Spleen (tissue), 11 donors: Measurements from ENCODE around the gene LPP. TPM values are rescaled to one million over a fixed set of nuclear protein-coding genes. Genes with fewer than 3 reads are reported as not detected.

ENCODE experiments used
- DNase-seq: peaks from one replicate; pipeline ENCODE4 v3.0.0-alpha.2; 2020
- H3K27ac ChIP-seq, 8 donors: fragments of 200-600 bp; sonication (generic) in 7 of 8; 1 replicate in 4 of 8; 2 replicates in 4 of 8; pipeline versions ENCODE4 v1.5.0 to v1.8.0; 2016 to 2021; ENCODE audit warnings: inconsistent platforms in 4 of 8, mild to moderate bottlenecking in 4 of 8, moderate library complexity in 1 of 8
- H3K27me3 ChIP-seq, 7 donors: fragments of 200-600 bp; sonication (generic) in 6 of 7; replicated peaks in 1 of 7; 1 replicate in 4 of 7; 2 replicates in 3 of 7; pipeline versions ENCODE4 v1.5.0 to v1.8.0; 2016 to 2021; ENCODE audit warnings: inconsistent platforms in 3 of 7, mild to moderate bottlenecking in 1 of 7
- H3K36me3 ChIP-seq, 6 donors: fragments of 200-600 bp; sonication (generic) in 5 of 6; 1 replicate in 4 of 6; 2 replicates in 2 of 6; pipeline versions ENCODE4 v1.5.0 to v1.8.0; 2016 to 2021; ENCODE audit warnings: inconsistent platforms in 2 of 6
- H3K4me1 ChIP-seq, 6 donors: fragments of 200-600 bp; sonication (generic) in 5 of 6; 1 replicate in 3 of 6; 2 replicates in 3 of 6; pipeline versions ENCODE4 v1.5.0 to v1.8.0; 2016 to 2021; ENCODE audit warnings: inconsistent platforms in 3 of 6
- H3K4me3 ChIP-seq, 8 donors: fragments of 200-600 bp; sonication (generic) in 7 of 8; 1 replicate in 4 of 8; 2 replicates in 4 of 8; pipeline versions ENCODE4 v1.5.0 to v1.8.0; 2016 to 2021; ENCODE audit warnings: inconsistent platforms in 4 of 8, mild to moderate bottlenecking in 4 of 8, moderate library complexity in 2 of 8
- H3K9me3 ChIP-seq, 8 donors: fragments of 200-600 bp; sonication (generic) in 7 of 8; 1 replicate in 4 of 8; 2 replicates in 4 of 8; pipeline versions ENCODE4 v1.5.0 to v1.8.0; 2016 to 2021; ENCODE audit warnings: inconsistent platforms in 4 of 8
- POLR2A ChIP-seq, 3 donors: fragments of 450-650 bp; IDR thresholded peaks; one replicate each; pipeline ENCODE4 v1.5.1; 2017; ENCODE audit warnings: antibody characterized with exemption in 3 of 3, mild to moderate bottlenecking in 1 of 3
- POLR2AphosphoS5 ChIP-seq, 3 donors: sonication (generic); formaldehyde crosslinking; IDR thresholded peaks; one replicate each; pipeline ENCODE4 v1.5.1; 2017; ENCODE audit warnings: antibody characterized with exemption in 3 of 3
- WGBS, 5 donors: extraction: QIAGEN DNeasy Blood & Tissue Kit in 3 of 5; methylation state at CpG; one replicate each; pipeline versions ENCODE4 v1.1.5 to v1.1.7; 2013 to 2018; 5-methylcytosine and 5-hydroxymethylcytosine counted together
- intact Hi-C: fragments of 100-400 bp; cut with DNase I; formaldehyde crosslinking; loops from one replicate; pipeline ENCODE4 v1.15.0; 2023; ENCODE audit warnings: low total_unique reads
- polyA plus RNA-seq, 3 donors: library from polyadenylated mRNA; stranded (reverse); fragments of 200-250 nt; gene quantifications; one replicate each; pipeline ENCODE4 v1.2.1, GENCODE V29; 2013
- total RNA-seq, 7 donors: library from RNA; depleted of rRNA in 3 of 7; stranded (reverse); fragments of >200 nt in 3 of 7; fragmentation: NEBNext Ultra II Directional in 4 of 7; extraction: Animal tissue kit (Norgen Biotek cat#: 25700) in 4 of 7; gene quantifications; one replicate each; pipeline versions ENCODE4 v1.1.0 to v1.2.1, GENCODE V29; 2016 to 2021
- TF ChIP-seq, protein P1 (sequence below), 11 experiments: fragments of 200-600 bp in 7 of 11; fragments of 450-650 bp in 4 of 11; sonication (generic) in 4 of 11; IDR thresholded peaks in 8 of 11; conservative IDR thresholded peaks in 3 of 11; 1 replicate in 7 of 11; 2 replicates in 4 of 11; pipeline versions ENCODE4 v1.4.0 to v1.8.0; 2016 to 2021; ENCODE audit warnings: antibody characterized with exemption in 11 of 11, inconsistent platforms in 4 of 11, mild to moderate bottlenecking in 1 of 11
- donor health status: healthy with polysubstance abuse.
- donor health status: DM: no; HTN: no; CAD: no; lungs with moderate emphysema.
- donor health status: DM: no; HTN: no; CAD: no.
- donor health status: Bipolar disorder and iron deficiency.
- donor health status: healthy.
- donor health status: DM: no; HTN: no; CAD: no.
- donor health status: DM: yes; HTN: yes; CAD: no.

Gene LPP
- total and polyA plus RNA-seq, 10 donors: 2.4 to 270 (median 156) TPM

GRCh38 chr3:188559072-188559429, 405.1 kb downstream of the LPP start:
- DNase-seq: no peak
- H3K9me3 ChIP-seq: no peaks in the 10 kb centered on the region
- H3K27ac ChIP-seq: no peak overlapping the region
- H3K27me3 ChIP-seq: no peaks in the 10 kb centered on the region
- H3K36me3 ChIP-seq: no peaks in the 10 kb centered on the region
- WGBS, 5 donors: 85 to 93% (median 87%) methylated on average over 2 of the region's 2 CpGs
- TF ChIP-seq POLR2A (IDR thresholded peaks at IDR 0.05): no peak
- TF ChIP-seq, protein P1, sequence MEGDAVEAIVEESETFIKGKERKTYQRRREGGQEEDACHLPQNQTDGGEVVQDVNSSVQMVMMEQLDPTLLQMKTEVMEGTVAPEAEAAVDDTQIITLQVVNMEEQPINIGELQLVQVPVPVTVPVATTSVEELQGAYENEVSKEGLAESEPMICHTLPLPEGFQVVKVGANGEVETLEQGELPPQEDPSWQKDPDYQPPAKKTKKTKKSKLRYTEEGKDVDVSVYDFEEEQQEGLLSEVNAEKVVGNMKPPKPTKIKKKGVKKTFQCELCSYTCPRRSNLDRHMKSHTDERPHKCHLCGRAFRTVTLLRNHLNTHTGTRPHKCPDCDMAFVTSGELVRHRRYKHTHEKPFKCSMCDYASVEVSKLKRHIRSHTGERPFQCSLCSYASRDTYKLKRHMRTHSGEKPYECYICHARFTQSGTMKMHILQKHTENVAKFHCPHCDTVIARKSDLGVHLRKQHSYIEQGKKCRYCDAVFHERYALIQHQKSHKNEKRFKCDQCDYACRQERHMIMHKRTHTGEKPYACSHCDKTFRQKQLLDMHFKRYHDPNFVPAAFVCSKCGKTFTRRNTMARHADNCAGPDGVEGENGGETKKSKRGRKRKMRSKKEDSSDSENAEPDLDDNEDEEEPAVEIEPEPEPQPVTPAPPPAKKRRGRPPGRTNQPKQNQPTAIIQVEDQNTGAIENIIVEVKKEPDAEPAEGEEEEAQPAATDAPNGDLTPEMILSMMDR (IDR thresholded peaks at IDR 0.05 in 8 of 11, conservative IDR thresholded peaks at IDR 0.05 in 3 of 11): no peak
- no peak for TF ChIP-seq POLR2AphosphoS5 (IDR thresholded peaks at IDR 0.05)
- H3K4me1 ChIP-seq: peaks cover 0 to 56% (median 16%) of the 10 kb centered on the region in 6 donors
- intact Hi-C loops: no loop called here
- no peak overlapping the region for H3K4me3 ChIP-seq

DNA sequence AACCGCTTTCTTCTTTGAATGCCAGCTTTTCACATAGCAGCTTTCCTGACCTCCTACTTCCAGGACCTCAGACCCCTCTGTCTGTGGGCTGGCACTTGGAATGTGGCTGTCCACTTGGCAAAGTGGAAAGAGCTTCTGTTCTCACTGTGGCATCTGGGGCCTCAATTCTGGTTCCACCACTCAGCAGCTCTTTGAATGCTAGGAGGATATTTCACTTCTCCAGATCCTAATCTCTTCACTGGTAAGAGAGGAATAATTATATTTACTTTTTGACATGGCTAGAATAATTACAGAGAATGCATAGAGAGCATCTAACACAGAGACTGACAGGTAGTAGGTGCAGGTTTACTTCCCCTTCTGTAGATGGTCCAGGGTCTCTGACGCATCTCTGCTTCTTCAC, 405.9 kb downstream of the LPP start:
- 96 to 100% (median 97%) methylated on average over 2 of the region's 2 CpGs for WGBS, 5 donors
- TF ChIP-seq POLR2AphosphoS5 (IDR thresholded peaks at IDR 0.05) (no peak), POLR2A (IDR thresholded peaks at IDR 0.05) (no peak)
- TF ChIP-seq, protein P1 (IDR thresholded peaks at IDR 0.05 in 8 of 11, conservative IDR thresholded peaks at IDR 0.05 in 3 of 11): no peak
- no peaks in the 10 kb centered on the region for H3K36me3 ChIP-seq
- H3K27me3 ChIP-seq: no peaks in the 10 kb centered on the region
- no peak overlapping the region for H3K27ac ChIP-seq
- H3K9me3 ChIP-seq: no peaks in the 10 kb centered on the region
- H3K4me3 ChIP-seq: no peak overlapping the region
- H3K4me1 ChIP-seq: peaks cover 0 to 48% (median 16%) of the 10 kb centered on the region in 6 donors
- intact Hi-C loops: no loop called here
- no peak for DNase-seq

GRCh38 chr3:188562144-188562543, 408.2 kb downstream of the LPP start:
- TF ChIP-seq POLR2A (IDR thresholded peaks at IDR 0.05) (no peak), POLR2AphosphoS5 (IDR thresholded peaks at IDR 0.05) (no peak)
- TF ChIP-seq, protein P1 (IDR thresholded peaks at IDR 0.05 in 8 of 11, conservative IDR thresholded peaks at IDR 0.05 in 3 of 11): no peak
- DNase-seq: no peak
- intact Hi-C loops: no loop called here
- Histone ChIP-seq H3K27ac (peak overlapping the region in 1 of 8 donors; percentile 19), H3K36me3 (no peaks in the 10 kb centered on the region), H3K27me3 (no peaks in the 10 kb centered on the region), H3K4me3 (no peak overlapping the region), H3K4me1 (peaks cover 0 to 42% (median 16%) of the 10 kb centered on the region in 6 donors), H3K9me3 (no peaks in the 10 kb centered on the region)
- 5 to 15% (median 9%) methylated on average over 2 of the region's 2 CpGs for WGBS, 5 donors

- no peak overlapping the region for H3K4me3 ChIP-seq
- H3K4me1 ChIP-seq: peaks cover 0 to 18% (median 2%) of the 10 kb centered on the region in 6 donors
- H3K27me3 ChIP-seq: no peaks in the 10 kb centered on the region
- no peaks in the 10 kb centered on the region for H3K36me3 ChIP-seq
- 91 to 97% (median 94%) methylated on average over 3 of the region's 3 CpGs for WGBS, 5 donors
- intact Hi-C loops: no loop called here
- no peak overlapping the region for H3K27ac ChIP-seq
- no peak for TF ChIP-seq POLR2A (IDR thresholded peaks at IDR 0.05)
- no peaks in the 10 kb centered on the region for H3K9me3 ChIP-seq
- no peak for DNase-seq
These were observed 413.7 kb downstream of the LPP start for GRCh38 chr3:188567478-188568195.
